CD4-positive, alpha-beta memory T cell (primary cell): Measurements from ENCODE around the gene CCDC83. TPM values are rescaled to one million over a fixed set of nuclear protein-coding genes. Genes with fewer than 3 reads are reported as not detected.

ENCODE experiments used
- CTCF ChIA-PET: fragments of 350-600 bp; sonication (Branson Sonifier 250); formaldehyde crosslinking; loops from one replicate; lab custom pipeline; 2021; ENCODE audit warnings: inconsistent platforms; ENCODE audit not compliant: partially characterized antibody; lab: Charles Lee
- POLR2A ChIA-PET: fragments of 350-600 bp; sonication (Branson Sonifier 250); formaldehyde crosslinking; loops from one replicate; lab custom pipeline; 2021; ENCODE audit not compliant: partially characterized antibody; lab: Charles Lee
- DNase-seq, 5 donors: peaks; one replicate each; pipeline versions ENCODE4 v3.0.0 to v3.0.0-alpha.2; 2020 to 2022; ENCODE audit warnings: mixed read lengths in 1 of 5
- H3K27ac ChIP-seq: one replicate; pipeline ENCODE4 v1.7.0; 2013; ENCODE audit warnings: low read depth, low read length
- H3K27me3 ChIP-seq: 2 replicates; pipeline ENCODE4 v1.7.0; 2013; ENCODE audit warnings: mild to moderate bottlenecking, low read length, moderate library complexity; ENCODE audit not compliant: insufficient read depth
- H3K36me3 ChIP-seq: 2 replicates; pipeline ENCODE4 v1.7.0; 2013; ENCODE audit warnings: mild to moderate bottlenecking, low read length, moderate library complexity; ENCODE audit not compliant: insufficient read depth
- H3K4me1 ChIP-seq: 2 replicates; pipeline ENCODE4 v1.7.0; 2013; ENCODE audit warnings: mild to moderate bottlenecking, low read length, moderate library complexity; ENCODE audit not compliant: insufficient read depth
- H3K4me3 ChIP-seq, 2 donors: one replicate each; pipeline ENCODE4 v1.7.0; 2013; ENCODE audit warnings: low read length in 2 of 2, mild to moderate bottlenecking in 1 of 2
- H3K9me3 ChIP-seq, 2 donors: one replicate each; pipeline ENCODE4 v1.7.0; 2013; ENCODE audit warnings: low read length in 2 of 2, control low read depth in 1 of 2; ENCODE audit not compliant: control insufficient read depth in 1 of 2
- H3K27ac Mint-ChIP-seq, 7 donors: one replicate each; pipeline ENCODE4 v1.8.0; 2020 to 2021; ENCODE audit warnings: mixed read lengths in 7 of 7, mild to moderate bottlenecking in 6 of 7, inconsistent platforms in 3 of 7, moderate library complexity in 3 of 7
- H3K27me3 Mint-ChIP-seq, 2 donors: one replicate each; pipeline ENCODE4 v1.8.0; 2020 to 2021; ENCODE audit warnings: mixed read lengths in 2 of 2
- H3K36me3 Mint-ChIP-seq, 2 donors: one replicate each; pipeline ENCODE4 v1.8.0; 2020 to 2021; ENCODE audit warnings: mixed read lengths in 2 of 2, inconsistent platforms in 1 of 2, mild to moderate bottlenecking in 1 of 2
- H3K4me1 Mint-ChIP-seq, 4 donors: one replicate each; pipeline ENCODE4 v1.8.0; 2020 to 2021; ENCODE audit warnings: mixed read lengths in 4 of 4, mild to moderate bottlenecking in 1 of 4
- H3K4me3 Mint-ChIP-seq, 8 donors: one replicate each; pipeline ENCODE4 v1.8.0; 2020 to 2021; ENCODE audit warnings: mixed read lengths in 8 of 8, mild to moderate bottlenecking in 7 of 8, moderate library complexity in 6 of 8, inconsistent platforms in 3 of 8
- H3K9me3 Mint-ChIP-seq, 8 donors: one replicate each; pipeline ENCODE4 v1.8.0; 2020 to 2021; ENCODE audit warnings: mixed read lengths in 8 of 8, mild to moderate bottlenecking in 5 of 8, inconsistent platforms in 3 of 8, moderate library complexity in 1 of 8
- intact Hi-C: fragments of 100-400 bp; cut with micrococcal nuclease; formaldehyde crosslinking; loops from one replicate; pipeline ENCODE4 v1.15.1; 2023
- polyA plus RNA-seq, 2 donors: library from polyadenylated mRNA; unstranded; fragments of 300-500 nt; fragmentation: Illumina TruSeq; gene quantifications; one replicate each; pipeline ENCODE4 v1.2.3, GENCODE V29; 2021
- total RNA-seq, 2 experiments: library from RNA; stranded (reverse); gene quantifications; one replicate each; pipeline ENCODE4 v1.2.3, GENCODE V29; 2021

CCDC83 gene
- total RNA-seq (not detected), polyA plus RNA-seq (not detected)

DNA sequence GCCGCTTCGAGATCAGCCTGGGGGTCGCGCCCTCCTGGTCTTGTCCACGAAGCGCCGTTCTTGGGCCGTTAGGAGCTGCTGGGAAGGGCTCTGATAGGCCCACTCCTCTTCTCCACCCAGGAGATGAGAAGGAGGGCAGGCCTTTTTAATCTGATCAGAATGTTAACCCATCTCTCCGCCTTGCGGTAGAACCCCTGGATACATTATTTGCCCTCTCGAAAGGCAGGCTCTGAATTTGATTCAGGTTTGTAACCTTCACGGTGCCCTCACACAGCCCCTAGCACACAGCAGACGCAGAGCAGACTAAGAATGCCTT is at the start of gene CCDC83:
Gene CCDC83, plus strand, starts transcription at position 43 of the 316 bp plus-strand sequence. CDS start 9,741 bp downstream, outside the sequence.
- Mint-ChIP-seq H3K36me3 (no peaks in the 10 kb centered on the region), H3K27ac (peak within 1 kb of the TSS; percentile 91 to 96 (median 94)), H3K27me3 (peaks cover 0 to 2% of the 10 kb centered on the region in 2 donors), H3K4me3 (peak within 1 kb of the TSS; percentile 86 to 94 (median 91)), H3K4me1 (peaks cover 6 to 16% (median 11%) of the 10 kb centered on the region in 4 donors), H3K9me3 (peaks cover 0 to 3% (median 0%) of the 10 kb centered on the region in 8 donors)
- Histone ChIP-seq H3K27me3 (no peaks in the 10 kb centered on the region), H3K27ac (peak within 1 kb of the TSS; percentile 73), H3K4me3 (peak within 1 kb of the TSS; percentile 81 to 95), H3K9me3 (no peaks in the 10 kb centered on the region), H3K36me3 (no peaks in the 10 kb centered on the region), H3K4me1 (peaks cover 16% of the 10 kb centered on the region)
- POLR2A ChIA-PET: interaction anchor here (0.6 to 2.2 kb wide), 19 partner anchors 9 to 439 kb away, joined by 3 to 15 read pairs (median 3); partner anchors contain the start of genes CREBZF and EED
- no peak for DNase-seq
- intact Hi-C loops: loop anchor here (1.0 to 5.0 kb wide), 5 partner anchors 187 to 602 kb away; no protein-coding TSS in a partner anchor
- CTCF ChIA-PET: interaction anchor here (0.7 to 4.7 kb wide), 59 partner anchors 9 to 1015 kb away, joined by 3 to 38 read pairs (median 5); partner anchors contain the start of genes CREBZF, EED, PICALM and SYTL2

DNA sequence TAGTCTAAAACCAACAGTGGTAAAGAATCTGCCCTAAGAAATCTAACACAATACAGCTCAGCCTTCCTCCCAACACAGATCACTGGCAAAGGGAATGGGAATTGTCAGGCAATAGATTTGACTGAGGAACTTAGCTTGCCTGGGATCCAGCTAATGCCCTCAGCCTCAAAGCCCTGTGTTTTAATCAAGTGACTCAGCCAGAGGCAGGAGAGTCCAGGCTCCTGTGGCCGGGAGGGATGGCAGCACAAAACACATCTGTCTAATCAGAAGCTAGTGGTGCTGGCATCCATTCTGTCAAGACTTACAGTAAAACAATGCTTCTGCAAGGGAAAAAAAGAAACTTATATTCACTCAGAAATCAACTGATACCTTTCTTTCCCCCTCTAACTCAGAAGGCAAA is 49.8 kb upstream of the CCDC83 start:
- POLR2A ChIA-PET: no interaction called here

DNA sequence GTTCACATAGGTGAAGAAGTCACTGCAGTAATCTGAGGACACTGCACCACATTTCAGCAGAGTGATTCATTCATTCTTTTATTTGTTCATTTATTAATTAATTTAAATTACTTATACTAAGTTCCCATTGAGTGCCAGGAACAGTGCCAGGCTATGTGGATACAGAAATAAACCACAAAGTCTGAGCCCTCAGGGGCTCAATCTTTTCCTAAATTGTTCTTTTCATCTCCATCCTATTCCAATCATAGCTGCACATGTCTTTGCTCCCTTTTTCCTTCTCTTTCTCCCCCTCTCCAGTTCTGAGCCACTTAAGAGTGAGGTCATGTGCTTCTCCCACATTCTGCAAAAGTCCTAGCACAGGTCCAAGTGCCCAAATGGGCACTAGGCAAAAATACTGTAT is 49.2 kb upstream of the CCDC83 start:
- peaks cover 0 to 5% (median 0%) of the 10 kb centered on the region in 8 donors for H3K9me3 Mint-ChIP-seq
- H3K4me1 Mint-ChIP-seq: peaks cover 24 to 69% (median 57%) of the 10 kb centered on the region in 4 donors
- H3K27ac ChIP-seq: no peak overlapping the region
- ChIA-PET POLR2A (interaction anchor here (1.1 kb wide), 1 partner anchor 141 kb away, joined by 3 read pairs; the partner anchor contains the start of gene CREBZF), CTCF (interaction anchor here (0.8 to 1.0 kb wide), 2 partner anchors 50 to 60 kb away, joined by 3 read pairs; no protein-coding TSS in a partner anchor)
- no peak for DNase-seq
- H3K9me3 ChIP-seq: no peaks in the 10 kb centered on the region
- no peaks in the 10 kb centered on the region for H3K27me3 Mint-ChIP-seq
- peaks cover 4 to 15% of the 10 kb centered on the region in 2 donors for H3K36me3 Mint-ChIP-seq
- H3K27ac Mint-ChIP-seq: no peak overlapping the region
- no peaks in the 10 kb centered on the region for H3K36me3 ChIP-seq
- H3K4me1 ChIP-seq: peaks cover 22% of the 10 kb centered on the region
- no peak overlapping the region for H3K4me3 ChIP-seq
- intact Hi-C loops: no loop called here
- peak overlapping the region in 1 of 8 donors; percentile 27 for H3K4me3 Mint-ChIP-seq
- H3K27me3 ChIP-seq: no peaks in the 10 kb centered on the region

More for the DNA sequence above, 49.8 kb upstream of the CCDC83 start:
- Mint-ChIP-seq H3K4me1 (peaks cover 28 to 72% (median 62%) of the 10 kb centered on the region in 4 donors), H3K4me3 (no peak overlapping the region), H3K36me3 (peaks cover 10 to 14% of the 10 kb centered on the region in 2 donors), H3K27me3 (no peaks in the 10 kb centered on the region), H3K9me3 (peaks cover 0 to 8% (median 0%) of the 10 kb centered on the region in 8 donors), H3K27ac (no peak overlapping the region)
- Histone ChIP-seq H3K27ac (no peak overlapping the region), H3K9me3 (no peaks in the 10 kb centered on the region), H3K4me1 (peaks cover 19% of the 10 kb centered on the region), H3K36me3 (no peaks in the 10 kb centered on the region), H3K4me3 (no peak overlapping the region), H3K27me3 (no peaks in the 10 kb centered on the region)
- no peak for DNase-seq
- CTCF ChIA-PET: interaction anchor here (0.6 to 1.0 kb wide), 3 partner anchors 49 to 243 kb away, joined by 3 read pairs; no protein-coding TSS in a partner anchor
- intact Hi-C loops: no loop called here

GRCh38 chr11:85806876-85807275 is 48.3 kb upstream of the CCDC83 start:
- Mint-ChIP-seq H3K27me3 (peaks cover 0 to 1% of the 10 kb centered on the region in 2 donors), H3K9me3 (no peaks in the 10 kb centered on the region), H3K4me3 (no peak overlapping the region), H3K27ac (peak overlapping the region in 3 of 7 donors; percentile 45 to 68 (median 65)), H3K4me1 (peaks cover 24 to 66% (median 58%) of the 10 kb centered on the region in 4 donors), H3K36me3 (peaks cover 0 to 14% of the 10 kb centered on the region in 2 donors)
- H3K4me1 ChIP-seq: peaks cover 30% of the 10 kb centered on the region
- ChIA-PET CTCF (interaction anchor here (1.2 to 1.4 kb wide), 2 partner anchors 10 to 48 kb away, joined by 3 to 4 read pairs; partner anchors contain the start of gene CCDC83), POLR2A (interaction anchor here (1.0 to 1.1 kb wide), 2 partner anchors 54 to 142 kb away, joined by 3 to 4 read pairs; partner anchors contain the start of gene CREBZF)
- H3K9me3 ChIP-seq: no peaks in the 10 kb centered on the region
- H3K36me3 ChIP-seq: no peaks in the 10 kb centered on the region
- no peaks in the 10 kb centered on the region for H3K27me3 ChIP-seq
- intact Hi-C loops: no loop called here
- H3K4me3 ChIP-seq: no peak overlapping the region
- no peak overlapping the region for H3K27ac ChIP-seq
- no peak for DNase-seq

- CTCF ChIA-PET: interaction anchor here (0.7 to 3.3 kb wide), 14 partner anchors 12 to 407 kb away, joined by 3 to 33 read pairs (median 4); partner anchors contain the start of genes CCDC83 and TMEM126B
- Histone ChIP-seq H3K27me3 (no peaks in the 10 kb centered on the region), H3K4me1 (peaks cover 33% of the 10 kb centered on the region), H3K4me3 (peak overlapping the region in 1 of 2 donors; percentile 85), H3K9me3 (no peaks in the 10 kb centered on the region), H3K27ac (no peak overlapping the region), H3K36me3 (no peaks in the 10 kb centered on the region)
- H3K27ac Mint-ChIP-seq: peak overlapping the region; percentile 19 to 95 (median 60)
- intact Hi-C loops: no loop called here
- peaks cover 0 to 10% of the 10 kb centered on the region in 2 donors for H3K36me3 Mint-ChIP-seq
- H3K4me3 Mint-ChIP-seq: peak overlapping the region; percentile 89 to 97 (median 94)
- H3K9me3 Mint-ChIP-seq: no peaks in the 10 kb centered on the region
- peaks cover 22 to 75% (median 55%) of the 10 kb centered on the region in 4 donors for H3K4me1 Mint-ChIP-seq
- H3K27me3 Mint-ChIP-seq: peaks cover 0 to 1% of the 10 kb centered on the region in 2 donors
- peak; percentile 28 to 60 (median 38) for DNase-seq
- POLR2A ChIA-PET: interaction anchor here (0.7 to 3.7 kb wide), 15 partner anchors 16 to 161 kb away, joined by 3 to 40 read pairs (median 4); partner anchors contain the start of genes CCDC83, CREBZF and TMEM126A
Observed at GRCh38 chr11:85809191-85809590, 46.0 kb upstream of the CCDC83 start.

GRCh38 chr11:85809863-85810262 is 45.3 kb upstream of the CCDC83 start:
- H3K4me1 ChIP-seq: peaks cover 33% of the 10 kb centered on the region
- no peaks in the 10 kb centered on the region for H3K9me3 ChIP-seq
- DNase-seq: peak in 2 of 5 donors; percentile 21 to 62
- H3K4me3 ChIP-seq: peak overlapping the region; percentile 58 to 85
- Mint-ChIP-seq H3K9me3 (no peaks in the 10 kb centered on the region), H3K36me3 (peaks cover 0 to 4% of the 10 kb centered on the region in 2 donors), H3K27ac (peak overlapping the region; percentile 90 to 95 (median 93)), H3K4me1 (peaks cover 22 to 70% (median 52%) of the 10 kb centered on the region in 4 donors), H3K27me3 (peaks cover 0 to 2% of the 10 kb centered on the region in 2 donors), H3K4me3 (peak overlapping the region; percentile 89 to 97 (median 94))
- ChIA-PET CTCF (interaction anchor here (0.7 to 3.3 kb wide), 16 partner anchors 11 to 406 kb away, joined by 3 to 33 read pairs (median 4); partner anchors contain the start of genes CCDC83 and TMEM126B), POLR2A (interaction anchor here (0.7 to 3.7 kb wide), 15 partner anchors 13 to 162 kb away, joined by 3 to 40 read pairs (median 4); partner anchors contain the start of genes CREBZF and TMEM126A)
- intact Hi-C loops: loop anchor here (1.0 kb wide), 3 partner anchors 13 to 57 kb away; no protein-coding TSS in a partner anchor
- no peaks in the 10 kb centered on the region for H3K36me3 ChIP-seq
- no peaks in the 10 kb centered on the region for H3K27me3 ChIP-seq
- peak overlapping the region; percentile 59 for H3K27ac ChIP-seq
